ENCODE results near the gene MLLT10. TPM values are rescaled to one million over a fixed set of nuclear protein-coding genes. Genes with fewer than 3 reads are reported as not detected.
"Not testable (repeated sequence)": the region's sequence is repeated elsewhere in the genome, so short reads cannot be mapped to it uniquely, and the experiment has no call there.

The MLLT10 gene
- total RNA-seq, 1 experiment from 2014 or later = 23.3 TPM

DNA sequence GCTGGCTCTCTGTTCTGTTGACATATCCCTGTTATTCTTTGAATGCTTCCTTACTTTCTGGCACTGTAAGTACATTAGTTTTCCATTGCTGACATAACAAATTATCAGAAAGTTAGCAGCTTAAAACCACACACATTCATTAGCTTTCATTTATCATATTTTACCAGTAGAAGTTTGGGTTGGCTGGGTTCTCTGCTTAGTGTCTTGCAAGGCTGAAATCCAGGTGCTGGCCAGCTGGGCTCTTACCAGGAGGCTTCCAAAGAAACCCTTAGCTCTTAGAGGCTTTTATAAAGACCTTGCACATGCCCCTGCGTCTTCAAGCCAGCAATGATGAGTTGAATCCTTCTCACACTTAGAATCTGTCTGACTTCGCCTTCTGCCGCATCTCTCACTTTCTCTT is 160.6 kb downstream of the MLLT10 start:
- no peak for DNase-seq (ENCODE audit: low read depth)

DNA sequence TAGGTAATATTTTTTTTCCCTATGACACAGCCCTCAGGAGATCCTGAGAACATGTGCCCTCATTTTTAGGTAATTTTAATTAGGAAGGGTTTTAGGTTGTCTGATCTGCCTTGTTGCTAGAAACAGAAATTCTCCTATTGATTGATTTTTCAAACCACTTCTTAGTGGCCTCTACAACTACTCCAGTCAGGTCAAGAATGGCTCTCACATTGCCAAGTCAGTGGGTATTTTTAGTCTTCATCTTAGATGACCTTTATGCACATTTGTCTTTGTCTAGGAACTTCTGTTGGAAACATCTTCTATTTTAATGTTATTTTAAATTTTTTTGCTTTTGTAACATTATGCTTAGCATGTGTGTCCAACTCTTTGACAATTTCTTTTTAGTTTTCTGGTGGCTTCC is 162.3 kb downstream of the MLLT10 start:
- DNase-seq (ENCODE audit: low read depth) = no peak

DNA sequence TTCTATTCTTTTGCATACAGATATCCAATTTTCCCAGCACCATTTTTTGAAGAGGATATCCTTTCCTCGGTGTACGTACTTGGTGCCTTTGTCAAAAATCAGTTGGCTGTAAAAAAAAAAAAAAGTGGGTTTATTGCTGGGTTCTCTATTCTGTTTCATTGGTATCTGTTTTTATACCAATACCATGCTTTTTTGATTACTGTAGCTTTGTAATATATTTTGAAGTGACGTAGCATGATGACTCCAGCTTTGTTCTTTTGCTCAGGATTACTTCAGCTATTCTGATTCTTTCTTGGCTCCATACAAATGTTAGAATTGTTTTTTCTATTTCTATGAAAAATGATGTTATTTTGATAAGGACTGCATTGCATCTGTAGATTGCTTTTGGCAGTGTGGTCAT is 165.5 kb downstream of the MLLT10 start:
- no peak for DNase-seq (ENCODE audit: low read depth)

DNA sequence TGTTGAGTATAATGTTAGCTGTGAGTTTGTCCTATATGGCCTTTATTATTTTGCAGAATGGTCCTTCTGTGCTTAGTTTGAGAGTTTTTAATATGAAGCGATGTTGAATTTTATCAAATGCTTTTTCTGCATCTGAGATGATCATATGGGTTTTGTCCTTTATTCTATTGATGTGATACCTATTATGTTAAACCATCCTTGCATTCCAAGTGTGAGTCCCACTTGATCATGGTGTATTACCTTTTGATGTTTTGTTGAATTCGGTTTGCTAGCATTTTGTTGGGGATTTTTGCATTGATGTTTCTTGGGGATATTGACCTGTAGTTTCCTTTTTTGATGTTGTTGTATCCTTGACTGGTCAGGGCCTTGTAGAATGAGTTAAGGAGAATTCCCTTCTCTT is 166.4 kb downstream of the MLLT10 start:
- DNase-seq (ENCODE audit: low read depth) = no peak

DNA sequence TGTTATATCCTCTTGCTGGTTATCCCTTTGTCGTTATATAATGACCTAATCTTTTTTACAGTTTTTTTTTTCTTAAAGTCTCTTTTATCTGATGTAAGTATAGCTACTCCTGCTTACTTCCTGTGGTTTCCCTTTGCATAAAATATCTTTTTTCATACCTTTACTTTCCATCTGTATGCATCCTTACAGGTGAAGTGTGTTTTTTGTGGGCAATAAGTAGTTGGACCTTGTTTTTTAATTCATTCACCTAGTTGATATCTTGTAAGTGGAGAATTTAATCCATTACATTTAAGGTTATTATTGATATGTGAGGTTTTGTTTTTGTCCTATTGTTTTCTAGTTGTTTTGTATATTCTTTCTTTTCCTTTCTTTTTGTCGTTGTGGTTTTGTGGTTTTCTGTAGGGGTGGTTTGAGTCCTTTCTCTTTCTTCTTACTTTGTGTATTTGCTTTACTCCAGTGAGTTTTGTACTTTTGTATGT is 168.6 kb downstream of the MLLT10 start:
- no peak for DNase-seq (ENCODE audit: low read depth)

DNA sequence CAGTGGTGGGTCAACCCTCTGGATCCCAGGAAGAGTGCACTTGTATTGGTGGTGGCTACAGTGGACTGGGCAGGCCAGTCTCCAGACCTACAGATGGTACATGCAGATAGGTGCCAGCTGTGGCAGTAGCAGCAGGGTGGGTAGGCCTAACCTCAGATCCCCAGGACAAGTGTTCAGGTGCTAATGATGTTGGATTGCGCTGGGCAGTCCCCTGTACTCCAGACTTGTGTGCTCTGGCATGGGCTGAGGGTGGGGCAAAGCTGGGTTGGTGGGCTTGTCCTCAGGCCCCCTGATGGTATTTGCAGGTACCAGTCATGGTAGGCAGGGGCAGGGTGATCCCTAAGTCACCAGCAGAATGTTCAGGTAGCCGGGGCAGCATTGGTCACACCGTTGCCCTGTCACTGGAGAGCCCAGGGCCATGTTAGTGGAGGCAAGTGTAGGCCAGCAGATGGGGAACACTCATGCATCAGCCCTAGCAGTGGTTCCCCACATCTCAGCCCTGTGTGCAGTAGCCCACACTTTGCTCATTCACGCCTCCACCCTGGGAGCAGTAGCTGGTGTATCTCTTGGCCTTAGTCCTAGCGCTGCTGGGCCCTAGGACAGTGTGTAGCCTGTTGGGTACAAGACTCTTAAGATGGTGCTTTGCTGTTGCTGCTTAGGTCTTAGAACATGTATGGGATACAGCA is 171.3 kb downstream of the MLLT10 start:
- no peak for DNase-seq (ENCODE audit: low read depth)

DNA sequence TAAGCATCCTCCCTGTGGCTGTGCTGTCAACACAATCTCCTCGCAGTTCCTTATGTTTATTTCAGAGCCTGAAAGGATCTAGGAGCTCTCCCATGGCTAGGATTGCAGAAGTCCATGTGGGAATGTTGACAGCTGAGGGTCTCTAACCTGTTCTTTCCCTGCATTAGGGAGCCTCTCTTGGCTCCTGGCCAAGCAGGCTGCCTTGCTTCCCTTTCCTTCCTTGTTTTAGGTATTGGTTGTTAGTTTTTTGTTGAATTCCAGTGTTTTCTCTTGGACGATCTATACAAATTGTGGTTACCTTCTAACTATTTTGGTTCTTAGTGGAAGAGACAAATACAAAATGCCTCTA is 171.8 kb downstream of the MLLT10 start:
- DNase-seq (ENCODE audit: low read depth) = no peak

DNA sequence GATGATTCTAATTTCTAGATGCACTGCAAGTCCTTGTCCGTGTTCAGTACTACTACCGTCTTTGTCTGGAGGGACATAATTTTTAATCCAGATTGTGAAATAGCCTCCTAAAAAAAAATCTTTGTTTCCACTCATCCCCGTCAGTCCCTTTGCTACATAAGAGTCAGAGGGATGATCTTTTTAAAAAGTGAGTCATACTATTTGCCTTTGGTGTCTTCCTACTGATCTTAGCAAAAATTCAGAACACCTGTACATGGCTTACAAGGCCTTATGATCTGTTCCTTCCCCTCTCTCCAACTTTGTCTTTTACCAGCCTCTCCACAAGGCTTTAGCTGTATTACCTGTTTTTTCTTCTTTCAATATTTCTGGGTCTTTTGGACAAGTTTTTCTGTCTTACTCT is 173.5 kb downstream of the MLLT10 start:
- DNase-seq (ENCODE audit: low read depth) = no peak

DNA sequence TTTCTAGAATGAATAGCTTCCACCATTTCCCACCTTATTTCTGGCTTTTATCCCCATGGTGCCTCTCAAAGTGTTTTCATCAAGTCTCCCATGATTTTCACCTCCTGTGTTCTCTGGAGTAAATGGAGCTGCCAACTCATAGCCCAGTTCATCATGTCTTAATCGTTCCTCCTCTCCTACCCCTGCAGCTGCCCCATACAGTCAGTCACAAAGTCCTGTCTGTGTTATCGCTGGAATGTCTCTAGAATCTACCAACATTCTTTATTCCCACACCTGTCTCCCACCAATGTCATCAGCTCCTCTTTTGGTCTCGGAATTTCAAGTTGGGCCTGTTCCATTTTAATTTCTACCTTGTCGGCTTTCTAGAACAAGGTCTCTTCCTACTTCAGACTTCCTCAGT is 178.9 kb downstream of the MLLT10 start:
- DNase-seq (ENCODE audit: low read depth) = no peak

DNA sequence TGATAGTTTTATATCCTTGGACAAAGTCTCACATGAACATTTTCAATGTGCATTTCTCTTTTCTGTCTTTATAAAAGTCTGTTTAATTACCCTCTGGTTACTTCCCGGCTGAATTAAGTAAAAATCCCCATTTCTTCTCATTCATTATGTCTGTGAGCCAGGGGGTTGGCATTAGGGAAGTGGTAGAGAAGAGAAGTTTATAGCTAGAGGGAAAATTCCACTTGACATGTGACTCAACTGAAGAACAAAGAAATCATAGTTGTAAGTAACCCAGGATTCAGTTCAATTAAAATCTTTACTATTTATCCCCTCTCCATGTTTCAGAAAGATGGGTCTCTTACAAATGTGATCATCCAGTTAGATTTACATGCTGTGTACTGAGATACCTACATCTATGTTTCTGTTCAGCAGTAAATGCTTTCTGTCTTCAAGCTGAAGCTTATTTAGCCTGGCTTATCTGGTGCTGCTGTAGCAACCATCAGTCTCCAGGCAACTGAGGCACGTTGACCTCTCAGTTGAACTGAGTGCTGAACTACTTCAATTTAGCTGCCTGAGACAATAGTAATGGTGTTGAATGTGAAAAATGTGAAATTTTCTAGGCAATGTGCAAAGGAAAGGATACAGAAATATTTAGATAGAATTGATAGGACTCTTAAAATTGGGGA is 181.6 kb downstream of the MLLT10 start:
- DNase-seq (ENCODE audit: low read depth) = no peak

DNA sequence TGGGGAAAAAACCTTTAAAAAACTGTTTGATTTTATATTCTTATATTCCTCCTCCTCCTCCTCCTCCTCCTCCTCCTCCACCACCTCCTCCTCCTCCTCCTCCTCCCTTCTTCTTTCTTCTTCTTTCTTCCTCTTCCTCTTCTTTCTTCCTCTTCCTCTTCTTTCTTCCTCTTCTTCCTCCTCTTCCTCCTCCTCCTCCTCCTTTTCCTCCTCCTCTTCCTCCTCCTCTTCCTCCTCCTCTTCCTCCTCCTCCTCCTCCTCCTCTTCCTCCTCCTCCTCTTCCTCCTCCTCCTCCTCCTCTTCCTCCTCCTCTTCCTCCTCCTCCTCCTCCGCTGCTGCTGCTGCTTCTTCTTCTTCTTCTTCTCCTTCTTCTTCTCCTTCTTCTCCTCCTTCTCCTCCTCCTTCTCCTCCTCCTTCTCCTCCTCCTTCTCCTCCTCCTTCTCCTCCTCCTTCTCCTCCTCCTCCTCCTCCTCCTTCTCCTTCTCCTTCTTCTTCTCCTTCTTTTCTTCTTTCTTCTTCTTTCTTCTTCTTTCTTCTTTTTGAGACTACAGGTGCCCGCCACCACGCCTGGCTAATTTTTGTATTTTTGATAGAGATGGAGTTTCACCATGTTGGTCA is 183.5 kb downstream of the MLLT10 start:
- not testable (repeated sequence) for DNase-seq (ENCODE audit: low read depth)

DNA sequence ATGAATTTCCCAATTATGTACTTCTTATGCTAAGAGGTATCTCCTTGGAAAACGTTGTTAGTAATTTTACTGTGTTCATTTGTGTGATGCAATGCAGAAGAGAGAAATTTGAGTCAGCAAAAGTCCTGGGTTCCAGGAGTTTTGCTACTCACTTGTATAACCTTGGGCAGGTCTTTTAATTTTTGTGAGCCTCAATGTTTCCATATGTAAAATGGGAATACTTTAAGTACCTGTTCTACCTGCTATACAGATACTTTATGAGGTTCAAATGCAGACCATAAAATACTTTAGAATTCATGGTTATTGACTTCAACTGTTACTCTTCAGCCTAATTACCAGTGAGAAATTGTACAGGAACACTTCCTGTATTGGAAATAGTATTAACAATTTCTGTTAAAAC is 185.5 kb downstream of the MLLT10 start:
- no peak for DNase-seq (ENCODE audit: low read depth)

DNA sequence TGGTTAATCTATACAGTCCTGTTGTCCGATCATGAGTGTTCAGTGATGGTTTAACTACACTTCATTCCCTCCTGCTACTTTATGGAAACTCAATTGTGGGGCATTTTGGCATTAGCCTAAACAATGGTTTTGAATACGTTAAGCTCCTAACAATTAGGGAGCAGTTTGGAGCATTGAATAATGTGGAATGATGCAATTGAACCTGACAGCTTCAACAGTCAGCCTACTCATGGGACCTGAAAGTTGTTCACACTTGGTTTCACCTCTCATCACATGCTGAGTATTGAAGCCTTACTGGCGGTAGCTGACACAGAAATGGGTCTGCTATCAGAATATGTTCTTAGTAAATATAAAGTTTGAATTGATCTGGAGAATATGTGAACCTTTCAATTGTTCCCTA is 186.1 kb downstream of the MLLT10 start:
- DNase-seq (ENCODE audit: low read depth) = no peak

DNA sequence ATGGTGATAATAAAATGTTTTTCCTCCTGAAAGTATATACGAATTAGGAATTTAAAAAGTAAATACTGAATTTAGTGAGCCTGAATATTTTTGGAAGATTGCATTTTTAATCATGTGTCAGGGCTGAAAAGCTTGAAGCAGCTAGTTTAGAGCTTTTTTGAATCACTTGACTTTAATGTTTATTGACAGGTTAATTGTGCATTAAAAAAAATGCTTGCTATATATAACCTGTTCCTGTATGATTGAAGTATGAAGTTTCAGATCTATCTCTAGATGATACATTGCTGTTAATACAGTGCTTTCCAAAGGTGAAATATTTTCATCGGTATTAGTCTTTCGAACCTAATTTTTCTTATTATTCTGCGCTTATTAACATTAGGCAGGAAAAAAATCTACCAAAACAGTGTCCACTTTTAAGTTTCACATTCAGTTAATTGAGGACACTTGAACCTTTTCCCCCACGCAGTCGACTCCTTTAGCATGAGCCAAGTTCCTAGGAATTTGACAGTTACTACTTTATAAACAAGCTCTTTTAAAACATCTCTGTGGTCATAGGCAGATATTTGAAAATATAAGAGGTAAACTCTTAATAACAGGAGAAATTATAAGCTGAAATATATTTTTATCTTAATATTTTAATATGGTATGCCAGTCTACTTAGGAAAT is 187.1 kb downstream of the MLLT10 start:
- no peak for DNase-seq (ENCODE audit: low read depth)

DNA sequence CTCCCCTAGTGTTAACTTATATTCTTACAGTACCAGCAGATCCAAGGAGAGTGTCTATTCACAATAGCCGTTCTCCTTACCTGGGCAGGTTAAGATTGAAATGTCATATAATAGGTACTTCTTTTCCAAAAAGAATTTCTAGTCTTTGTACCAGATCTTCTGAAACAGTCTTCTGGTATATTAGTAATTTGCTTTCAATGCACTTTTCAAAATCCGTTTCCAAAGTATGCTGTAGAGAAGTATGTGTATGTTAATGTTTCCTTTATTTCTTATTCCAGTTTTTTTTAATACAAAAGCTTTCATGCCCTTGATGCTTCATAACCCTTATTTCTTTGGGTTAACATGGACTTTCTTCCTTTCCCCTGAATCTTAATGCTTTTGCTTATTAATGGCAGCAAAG is 188.2 kb downstream of the MLLT10 start:
- no peak for DNase-seq (ENCODE audit: low read depth)

DNA sequence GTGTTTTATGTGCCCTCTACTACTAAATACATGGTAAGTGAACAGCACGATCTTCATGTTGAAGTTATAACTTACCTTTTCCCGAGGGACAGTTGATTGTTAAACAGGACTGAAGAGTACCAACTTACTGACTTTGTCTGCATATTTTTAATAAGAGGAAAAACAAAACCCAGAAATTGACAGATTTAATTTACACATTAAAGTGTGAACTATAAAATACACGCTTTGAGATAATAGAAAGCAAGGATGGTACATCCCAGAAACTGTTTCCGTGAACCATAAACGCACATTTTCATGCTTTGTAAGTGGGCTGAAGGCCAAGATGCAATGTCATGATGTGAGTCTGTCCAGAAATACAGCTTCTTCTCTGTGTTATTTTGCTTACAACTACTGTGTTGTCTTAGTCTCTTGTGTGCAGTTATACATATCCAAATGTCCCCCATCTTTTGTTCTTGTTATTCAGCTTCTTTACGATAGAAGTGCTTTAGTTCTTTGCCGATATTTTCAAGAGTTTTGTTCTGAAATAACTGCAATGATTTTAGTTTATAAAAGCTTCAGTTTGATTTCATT is 190.1 kb downstream of the MLLT10 start:
- DNase-seq (ENCODE audit: low read depth) = no peak

DNA sequence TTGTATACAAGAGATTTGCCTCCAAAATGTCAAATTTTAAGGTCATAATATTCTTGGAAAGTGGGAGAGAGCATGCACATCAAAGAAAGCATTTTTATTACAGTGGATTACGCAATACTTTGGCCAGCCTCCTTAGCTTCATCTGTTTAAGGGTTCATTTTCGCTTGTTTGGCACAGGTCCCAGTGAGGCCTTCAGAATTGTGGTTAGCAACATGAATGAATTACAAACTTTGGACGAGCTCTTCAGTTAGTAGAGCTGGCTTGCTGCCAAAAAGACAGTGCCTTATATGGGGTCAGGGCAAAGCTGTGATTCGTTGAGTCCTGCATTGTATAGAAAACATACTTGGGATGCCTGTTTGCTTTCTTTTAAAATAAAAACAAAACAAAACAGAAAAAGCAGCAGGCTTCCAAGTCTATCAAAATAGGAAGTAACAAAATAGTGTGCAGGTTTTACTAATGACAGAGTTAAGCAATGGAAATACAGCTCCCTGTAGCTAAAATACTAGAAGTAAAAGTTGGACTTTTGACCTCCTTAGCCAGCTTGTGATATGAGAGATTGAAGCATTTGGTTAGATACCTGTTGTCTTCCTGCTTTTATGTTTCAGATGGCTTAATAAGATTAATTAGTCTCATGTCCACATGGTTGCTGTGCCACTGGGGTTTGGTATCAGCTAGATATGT is 190.8 kb downstream of the MLLT10 start:
- peak; percentile 99 for DNase-seq (ENCODE audit: low read depth)

DNA sequence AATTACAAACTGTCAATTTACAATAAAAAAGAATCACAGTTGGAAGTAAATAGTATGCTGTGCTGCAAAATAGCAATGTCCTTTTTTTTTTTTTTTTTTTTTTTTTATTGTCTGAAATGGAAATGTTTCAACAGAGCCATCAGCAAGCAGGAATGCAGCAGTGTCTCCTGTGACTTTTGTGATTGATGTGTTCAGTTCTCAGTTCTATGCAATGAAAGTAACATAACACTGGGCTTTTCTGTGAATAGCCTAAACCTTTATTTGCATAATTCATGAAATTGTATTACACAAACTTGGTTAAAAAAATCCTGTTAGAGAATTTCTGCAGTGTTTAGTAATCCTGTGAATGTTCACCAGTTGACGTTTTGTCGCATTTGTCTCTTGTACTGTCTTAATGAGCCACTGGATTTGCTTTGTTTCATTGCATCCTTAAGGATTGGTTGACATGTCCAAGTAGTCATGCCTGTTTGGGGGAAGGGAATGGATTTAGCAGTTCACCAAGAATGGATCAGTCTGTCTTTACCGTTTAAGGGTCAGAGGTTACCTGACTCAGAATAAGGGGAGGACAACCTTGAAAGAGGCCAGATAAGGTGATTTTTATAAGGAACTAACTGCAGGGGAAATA is 192.7 kb downstream of the MLLT10 start:
- peak; percentile 7 for DNase-seq (ENCODE audit: low read depth)

DNA sequence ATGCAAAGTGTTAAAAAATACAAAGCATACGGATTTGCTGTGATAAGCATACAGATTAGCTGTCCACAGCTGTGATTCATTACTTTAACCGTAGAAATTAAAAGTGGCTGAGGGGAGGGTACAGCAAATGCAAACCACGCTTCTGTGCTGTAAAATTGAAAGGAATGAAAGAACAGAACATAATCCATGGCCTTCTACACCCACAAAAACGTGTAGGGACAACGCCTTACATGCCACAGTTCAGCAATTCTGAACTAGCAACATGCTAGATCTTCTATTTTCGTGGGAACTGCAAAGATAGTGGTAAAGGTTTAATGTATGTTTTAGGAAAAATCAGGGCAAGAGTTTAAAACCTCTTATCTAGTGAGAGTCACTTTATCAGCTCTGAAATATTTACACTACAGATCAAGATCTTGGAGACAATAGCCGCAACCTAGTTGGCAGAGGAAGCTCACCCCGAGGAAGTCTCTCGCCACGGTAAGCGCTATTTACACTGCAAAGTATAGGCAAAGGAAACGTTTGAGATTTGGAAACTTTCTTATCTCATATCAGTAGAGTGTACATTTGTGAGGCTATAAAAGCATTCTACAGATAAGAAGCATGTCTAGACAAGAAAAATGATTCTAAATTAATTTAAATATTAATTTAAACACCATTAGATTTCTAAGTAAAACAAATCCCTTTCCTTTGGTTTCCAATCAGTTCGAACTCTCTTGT is 193.6 kb downstream of the MLLT10 start:
- no peak for DNase-seq (ENCODE audit: low read depth)

DNA sequence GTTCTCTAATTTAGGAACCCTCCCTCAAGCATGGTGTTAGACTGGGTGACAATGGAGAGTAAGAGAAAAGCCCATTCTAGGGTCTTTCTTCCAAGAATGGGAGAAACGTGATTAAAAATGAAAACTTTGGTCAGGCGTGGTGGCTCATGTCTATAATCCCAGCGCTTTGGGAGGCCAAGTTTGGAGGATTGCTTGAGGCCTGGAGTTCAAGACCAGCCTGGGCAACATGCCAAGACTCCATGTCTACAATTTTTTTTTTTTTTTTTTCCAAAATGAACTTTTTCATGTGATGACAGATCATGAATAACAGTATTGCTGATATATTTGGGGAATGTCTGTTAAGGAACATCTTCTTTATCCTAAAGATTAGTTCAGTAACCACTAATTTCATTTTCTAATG is 194.6 kb downstream of the MLLT10 start:
- no peak for DNase-seq (ENCODE audit: low read depth)

Measured in LHCN-M2 (cell line).